HCT116 (cell line): Measurements from ENCODE around the gene OXCT2. TPM values are rescaled to one million over a fixed set of nuclear protein-coding genes. Genes with fewer than 3 reads are reported as not detected.
A peak's percentile ranks its signal among the peaks of the same experiment; 100 is the strongest.
"Not testable (repeated sequence)": the region's sequence is repeated elsewhere in the genome, so short reads cannot be mapped to it uniquely, and the experiment has no call there.

ENCODE experiments used
- ATAC-seq: fragments of 200-7000 bp; cut with Tn5 transposase; 2 replicates; pipeline ENCODE4 v1.9.1; 2020; ENCODE audit warnings: mild to moderate bottlenecking, moderate library complexity
- BruUV-seq: library from RNA; stranded (reverse); fragments of 400-500 nt; replicated peaks from 2 replicates; lab custom pipeline; 2021; lab: Mats Ljungman, UMichigan
- CTCF ChIA-PET: fragments of 300-600 bp; sonication (Branson Sonifier 250); formaldehyde crosslinking; loops from one replicate; lab custom pipeline; 2021; ENCODE audit warnings: antibody characterized with exemption; lab: Charles Lee
- POLR2A ChIA-PET: fragments of 300-600, 350-600 bp; sonication (Branson Sonifier 250); formaldehyde crosslinking; loops from one replicate; lab custom pipeline; 2021; ENCODE audit warnings: antibody characterized with exemption; lab: Charles Lee
- RAD21 ChIA-PET, 2 experiments: fragments of 300-600 bp; sonication (Branson Sonifier 250); formaldehyde crosslinking; loops; one replicate each; lab custom pipeline; 2023; ENCODE audit warnings: low total read pairs in 2 of 2; ENCODE audit not compliant: uncharacterized antibody in 2 of 2, unreplicated experiment in 2 of 2, low non-redundant PET in 1 of 2; lab: Charles Lee
- DNase-seq: peaks from one replicate; pipeline ENCODE4 v3.0.0-alpha.2; 2010; ENCODE audit warnings: low read depth, low spot score
- H2AFZ ChIP-seq: fragments of 200-600 bp; shearing (Covaris generic), sonication (generic); 2 replicates; pipeline ENCODE4 v1.6.1; 2017; ENCODE audit warnings: low read depth, mixed run types, mixed read lengths, antibody characterized with exemption, low read length; ENCODE audit not compliant: poor library complexity, severe bottlenecking
- H3K27ac ChIP-seq: 2 replicates; pipeline ENCODE4 v1.5.1; 2012; ENCODE audit warnings: low read depth, low read length
- H3K27me3 ChIP-seq: fragments of 200-600 bp; sonication (generic); 2 replicates; pipeline ENCODE4 v1.6.1; 2016; ENCODE audit warnings: mixed run types, low read length, mixed read lengths; ENCODE audit not compliant: insufficient read depth
- H3K36me3 ChIP-seq, 2 experiments: fragments of 200-500 bp in 1 of 2; fragments of 200-600 bp in 1 of 2; sonication (Bioruptor generic) in 1 of 2; sonication (generic) in 1 of 2; 2 replicates each; pipeline versions ENCODE4 v1.5.1 to v1.6.1; 2014 to 2016; ENCODE audit warnings: low read length in 2 of 2, inconsistent platforms in 1 of 2, mixed read lengths in 1 of 2, mixed run types in 1 of 2; ENCODE audit not compliant: insufficient read depth in 2 of 2, control insufficient read depth in 1 of 2
- H3K4me1 ChIP-seq, 2 experiments: fragments of 200-600 bp in 1 of 2; sonication (generic) in 1 of 2; 2 replicates each; pipeline versions ENCODE4 v1.5.1 to v1.6.1; 2012 to 2017; ENCODE audit warnings: low read length in 2 of 2, inconsistent platforms in 1 of 2, mild to moderate bottlenecking in 1 of 2, mixed read lengths in 1 of 2, mixed run types in 1 of 2, moderate library complexity in 1 of 2; ENCODE audit not compliant: insufficient read depth in 2 of 2, control insufficient read depth in 1 of 2
- H3K4me2 ChIP-seq: fragments of 200-600 bp; sonication (generic); 2 replicates; pipeline ENCODE4 v1.6.1; 2017; ENCODE audit warnings: mixed run types, low read length, mixed read lengths
- H3K4me3 ChIP-seq, 2 experiments: fragments of 200-600 bp in 1 of 2; sonication (generic) in 1 of 2; replicated peaks in 1 of 2; 2 replicates each; pipeline ENCODE4 v1.5.1; 2011 to 2016; ENCODE audit warnings: low read length in 2 of 2, control low read depth in 1 of 2, low read depth in 1 of 2, mild to moderate bottlenecking in 1 of 2, mixed read lengths in 1 of 2, mixed run types in 1 of 2
- H3K79me2 ChIP-seq: fragments of 200-600 bp; sonication (generic); 2 replicates; pipeline ENCODE4 v1.6.1; 2017; ENCODE audit warnings: mild to moderate bottlenecking, mixed run types, low read length, moderate library complexity, mixed read lengths; ENCODE audit not compliant: insufficient read depth
- H3K9ac ChIP-seq: fragments of 200-600 bp; sonication (generic); 2 replicates; pipeline ENCODE4 v1.6.1; 2016; ENCODE audit warnings: low read length, mixed read lengths
- H3K9me2 ChIP-seq: fragments of 200-600 bp; sonication (generic), shearing (Covaris generic); 2 replicates; pipeline ENCODE4 v1.6.1; 2017; ENCODE audit warnings: mixed run types, mild to moderate bottlenecking, moderate library complexity; ENCODE audit not compliant: insufficient read depth
- H3K9me3 ChIP-seq, 2 experiments: fragments of 200-500 bp in 1 of 2; fragments of 200-600 bp in 1 of 2; sonication (Bioruptor generic) in 1 of 2; sonication (generic) in 1 of 2; 2 replicates each; pipeline ENCODE4 v1.6.1; 2014 to 2017; ENCODE audit warnings: low read length in 2 of 2, mixed read lengths in 2 of 2, inconsistent platforms in 1 of 2, low read depth in 1 of 2, mild to moderate bottlenecking in 1 of 2, mixed run types in 1 of 2, moderate library complexity in 1 of 2; ENCODE audit not compliant: control insufficient read depth in 1 of 2, insufficient read depth in 1 of 2
- H4K20me1 ChIP-seq: fragments of 200-600 bp; sonication (generic), shearing (Covaris generic); 2 replicates; pipeline ENCODE4 v1.6.1; 2017; ENCODE audit warnings: mixed run types, mild to moderate bottlenecking, moderate library complexity; ENCODE audit not compliant: insufficient read depth
- CBX3 ChIP-seq: IDR thresholded peaks from 2 replicates; pipeline ENCODE4 v1.6.1; 2012; ENCODE audit warnings: low read depth
- CTCF ChIP-seq, 3 experiments: fragments of 200-600 bp in 1 of 3; sonication (generic) in 1 of 3; IDR thresholded peaks in 2 of 3; conservative IDR thresholded peaks in 1 of 3; 2 replicates each; pipeline ENCODE4 v1.5.1; 2012 to 2017; ENCODE audit warnings: low read depth in 2 of 3, low read length in 2 of 3, antibody characterized with exemption in 1 of 3, borderline replicate concordance in 1 of 3, control low read depth in 1 of 3, mild to moderate bottlenecking in 1 of 3, mixed read lengths in 1 of 3, mixed run types in 1 of 3, moderate library complexity in 1 of 3; ENCODE audit not compliant: insufficient read depth in 1 of 3
- ELF1 ChIP-seq: IDR thresholded peaks from 2 replicates; pipeline ENCODE4 v1.6.1; 2012; ENCODE audit warnings: low read depth, borderline replicate concordance
- MAX ChIP-seq: IDR thresholded peaks from 2 replicates; pipeline ENCODE4 v1.6.1; 2012
- POLR2A ChIP-seq: IDR thresholded peaks from 2 replicates; pipeline ENCODE4 v1.7.0; 2011; ENCODE audit warnings: borderline replicate concordance; ENCODE audit not compliant: insufficient read depth, insufficient read length; ENCODE audit errors: extremely low read depth
- POLR2AphosphoS5 ChIP-seq: IDR thresholded peaks from 2 replicates; pipeline ENCODE4 v1.6.1; 2011; ENCODE audit warnings: mild to moderate bottlenecking, low read depth, low read length, moderate library complexity
- ZFX ChIP-seq: fragments of 450-650 bp; IDR thresholded peaks from 2 replicates; pipeline ENCODE4 v1.6.1; 2017
- intact Hi-C: fragments of 100-400 bp; cut with micrococcal nuclease; formaldehyde crosslinking; loops from 2 replicates; pipeline ENCODE4 v1.10.0; 2022
- total RNA-seq: library from RNA; stranded (reverse); gene quantifications from one replicate; pipeline ENCODE4 v1.2.1, GENCODE V29; 2021; ENCODE audit not compliant: unreplicated experiment

Gene OXCT2
- total RNA-seq, 1 experiment from 2014 or later: 3.7 TPM

GRCh38 chr1:39798859-39799769, 28.0 kb upstream of the OXCT2 start:
- not testable (repeated sequence) for H3K36me3 ChIP-seq, H4K20me1 ChIP-seq, H3K9me2 ChIP-seq, H3K79me2 ChIP-seq, H3K9me3 ChIP-seq, H3K27me3 ChIP-seq
- Histone ChIP-seq H2AFZ (peak overlapping the region; percentile 63), H3K9ac (peak overlapping the region; percentile 57), H3K4me1 (peaks cover 9 to 23% of the 10 kb centered on the region in 2 experiments), H3K4me3 (peak overlapping the region; percentile 19 to 43), H3K4me2 (peak overlapping the region; percentile 65), H3K27ac (peak overlapping the region; percentile 66)
- RAD21 ChIA-PET: interaction anchor here in 1 of 2 experiments (1.8 kb wide), 2 partner anchors 98 to 193 kb away, joined by 3 to 5 read pairs; no protein-coding TSS in a partner anchor
- TF ChIP-seq POLR2AphosphoS5 (peak; percentile 64), MAX (peak; percentile 97), CTCF (IDR thresholded peaks at IDR 0.05 in 2 of 3, conservative IDR thresholded peaks at IDR 0.05 in 1 of 3; ENCODE audit: borderline replicate concordance in 1 of 3, insufficient read depth in 1 of 3, low read depth in 2 of 3, low read length in 2 of 3) (peak in 1 of 3 experiments; percentile 58; a peak in 4 of 6 replicates), ELF1 (peak; percentile 92), POLR2A (peak; percentile 55), CBX3 (peak; percentile 92), ZFX (peak; percentile 73)
- CTCF ChIA-PET: interaction anchor here (0.7 to 3.8 kb wide), 11 partner anchors 9 to 193 kb away, joined by 3 to 27 read pairs (median 4); partner anchors contain the start of genes BMP8B and MYCL
- POLR2A ChIA-PET: interaction anchor here (0.6 to 2.1 kb wide), 2 partner anchors 10 to 105 kb away, joined by 4 to 5 read pairs; partner anchors contain the start of gene BMP8B
- intact Hi-C loops: loop anchor here (1.0 to 10.0 kb wide), 2 partner anchors 97 to 194 kb away; no protein-coding TSS in a partner anchor
- peak; percentile 92 for ATAC-seq
- DNase-seq: peak; percentile 85
- TSS peak; percentile 95 for BruUV-seq
